HG02588 (cell line): Measurements from ENCODE around the gene TYW1.
"Not testable (repeated sequence)": the region's sequence is repeated elsewhere in the genome, so short reads cannot be mapped to it uniquely, and the experiment has no call there.

Experiments
- ATAC-seq: cut with Tn5 transposase; IDR thresholded peaks from one replicate; pipeline ENCODE4 v1.9.1; 2021; ENCODE audit warnings: mild to moderate bottlenecking, moderate library complexity; ENCODE audit not compliant: unreplicated experiment

TYW1 gene

DNA sequence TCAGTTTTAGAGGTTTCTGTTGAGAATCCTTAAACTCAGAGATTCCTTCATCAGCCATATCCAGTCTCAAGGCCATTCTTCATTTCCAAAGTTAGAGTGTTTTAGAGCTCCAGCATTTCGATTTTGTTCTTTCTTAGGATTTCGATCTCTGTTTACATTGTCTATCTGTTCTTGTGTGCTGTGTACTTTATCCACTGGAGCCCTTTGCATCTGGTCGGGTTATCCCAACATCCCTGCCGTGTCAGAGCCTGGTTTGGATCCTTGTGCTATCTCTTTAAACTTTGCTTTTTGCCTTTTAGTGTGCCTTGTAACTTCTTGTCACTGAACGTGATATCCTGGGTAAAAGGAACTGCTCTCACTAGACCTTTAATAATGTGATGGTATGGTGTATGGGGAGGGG, 131.6 kb downstream of the TYW1 start:
- not testable (repeated sequence) for ATAC-seq

DNA sequence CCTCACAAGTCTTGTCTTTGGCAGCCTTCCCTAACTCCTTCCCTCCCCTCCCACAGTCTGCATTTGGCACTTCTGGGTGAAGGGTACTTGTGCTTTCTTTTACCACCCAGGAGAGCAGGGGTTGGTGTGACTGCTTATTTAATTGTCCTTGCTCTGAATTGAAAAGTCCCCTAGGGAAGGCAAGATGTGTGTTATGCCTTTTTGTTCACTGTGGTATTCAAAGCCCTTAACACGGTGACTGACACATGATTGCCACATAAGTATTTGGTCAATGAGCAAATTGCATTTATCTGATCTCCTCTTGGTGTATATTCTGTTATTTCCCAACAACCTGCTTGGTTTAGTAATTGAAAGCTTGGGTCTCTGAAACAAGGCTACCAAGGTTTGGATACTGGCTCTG, 134.1 kb downstream of the TYW1 start:
- ATAC-seq = not testable (repeated sequence)

DNA sequence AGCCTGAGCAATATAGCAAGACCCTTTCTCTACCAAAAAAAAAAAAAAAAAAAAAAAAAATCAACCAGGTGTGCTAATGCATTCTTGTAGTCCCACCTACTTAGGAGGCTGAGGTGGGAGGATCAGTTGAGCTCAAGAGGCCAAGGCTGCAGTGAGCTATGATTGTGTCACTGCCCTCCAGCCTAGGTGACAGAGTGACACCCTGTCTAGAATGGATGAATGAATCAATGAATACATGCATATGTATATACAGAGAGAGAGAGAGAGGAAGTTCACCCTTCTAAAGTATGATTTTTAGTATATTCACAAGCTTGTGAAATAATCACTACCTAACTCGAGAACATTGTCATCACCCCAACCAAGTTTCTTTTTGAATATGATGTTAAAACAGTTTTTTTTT, 138.3 kb downstream of the TYW1 start:
- ATAC-seq = not testable (repeated sequence)

DNA sequence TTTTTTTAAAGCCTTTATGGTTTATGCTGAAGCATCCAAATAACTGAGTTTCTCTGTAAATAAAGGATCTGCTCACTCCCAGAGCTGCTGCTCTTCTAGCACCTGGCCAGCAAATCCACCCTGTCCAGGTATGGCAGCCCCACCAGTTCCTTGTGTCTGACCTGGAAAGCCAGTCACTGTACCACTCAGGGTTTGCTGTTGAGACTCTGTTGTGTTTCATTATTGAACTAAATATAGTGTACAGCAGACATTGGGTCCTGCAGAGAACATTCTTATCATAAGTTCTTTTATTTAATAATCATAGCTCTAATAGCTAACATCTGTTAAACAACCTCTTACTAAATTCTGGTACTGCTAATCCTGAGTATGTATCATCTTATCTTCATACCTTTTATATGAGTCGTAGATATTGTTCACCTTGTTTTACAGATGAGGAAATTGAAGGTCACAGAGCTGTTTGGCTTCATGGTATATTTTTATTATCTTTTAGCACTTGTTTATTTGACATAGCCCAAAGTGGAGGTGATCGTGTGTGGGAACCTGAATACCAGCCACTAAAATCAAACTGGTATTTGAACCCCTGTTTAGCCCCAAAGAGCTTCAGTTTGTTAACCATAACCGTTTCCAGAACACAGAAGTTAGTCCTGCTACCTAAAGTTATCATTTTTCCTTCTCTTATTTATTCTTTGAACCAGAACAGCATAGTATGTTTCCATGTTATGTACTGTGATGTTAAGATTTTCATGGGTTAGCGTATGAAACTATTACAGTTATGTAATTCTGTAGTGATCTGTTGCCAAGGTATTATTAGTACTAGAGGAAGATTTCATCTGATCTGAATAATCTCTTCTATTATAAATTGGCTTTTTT, 139.2 kb downstream of the TYW1 start:
- ATAC-seq = not testable (repeated sequence)

DNA sequence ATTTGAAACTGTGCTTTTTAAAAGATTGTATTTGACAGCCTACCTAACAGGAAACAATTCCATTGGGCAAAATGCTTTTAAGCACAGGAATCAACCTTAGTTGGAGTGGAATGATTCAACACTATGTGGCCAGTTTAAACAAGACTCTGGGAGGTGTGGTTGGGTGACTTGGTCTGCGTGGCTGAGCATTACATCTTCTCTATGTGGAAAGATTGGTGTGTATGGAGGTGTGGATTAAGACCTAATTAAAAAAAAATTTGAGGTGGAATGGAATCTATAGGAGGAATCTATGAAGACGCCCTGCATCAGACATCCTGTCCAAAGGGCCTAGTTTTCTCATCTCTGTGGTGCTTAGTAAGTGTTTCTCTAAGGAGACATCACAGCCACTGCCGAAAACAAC, 140.9 kb downstream of the TYW1 start:
- not testable (repeated sequence) for ATAC-seq

DNA sequence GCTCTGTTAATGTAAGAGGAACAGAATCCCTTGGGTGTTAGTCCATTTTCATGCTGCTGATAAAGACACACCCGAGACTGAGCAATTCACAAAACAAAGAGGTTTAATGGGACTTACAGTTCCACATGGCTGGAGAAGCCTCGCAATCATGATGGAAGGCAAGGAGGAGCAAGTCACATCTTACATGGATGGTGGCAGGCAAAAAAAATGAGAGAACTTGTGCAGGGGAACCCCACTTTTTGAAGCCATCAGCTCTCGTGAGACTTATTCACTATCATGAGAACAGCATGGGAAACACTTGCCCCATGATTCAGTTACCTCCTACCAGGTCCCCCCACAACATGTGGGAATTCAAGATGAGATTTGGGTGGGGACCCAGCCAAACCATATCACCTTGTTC, 143.2 kb downstream of the TYW1 start:
- ATAC-seq = not testable (repeated sequence)

DNA sequence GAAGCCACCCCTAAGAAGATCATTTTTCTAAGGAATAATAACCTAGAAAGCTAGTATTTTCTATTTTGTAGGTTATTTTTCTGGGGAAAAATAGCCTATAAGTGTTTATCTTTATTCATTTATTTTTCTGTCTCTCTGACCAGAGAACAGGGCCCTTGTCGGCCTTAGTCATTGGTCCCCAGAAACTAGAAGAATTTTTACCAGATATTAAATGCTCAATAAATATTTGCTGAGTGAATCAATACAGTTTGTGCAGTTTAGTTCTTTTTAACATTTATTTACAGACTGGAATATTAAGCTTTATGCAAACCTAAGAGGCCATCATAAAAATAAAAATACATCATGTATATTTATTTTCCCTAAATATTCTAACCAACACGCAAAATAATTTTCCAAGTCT, 144.4 kb downstream of the TYW1 start:
- not testable (repeated sequence) for ATAC-seq

DNA sequence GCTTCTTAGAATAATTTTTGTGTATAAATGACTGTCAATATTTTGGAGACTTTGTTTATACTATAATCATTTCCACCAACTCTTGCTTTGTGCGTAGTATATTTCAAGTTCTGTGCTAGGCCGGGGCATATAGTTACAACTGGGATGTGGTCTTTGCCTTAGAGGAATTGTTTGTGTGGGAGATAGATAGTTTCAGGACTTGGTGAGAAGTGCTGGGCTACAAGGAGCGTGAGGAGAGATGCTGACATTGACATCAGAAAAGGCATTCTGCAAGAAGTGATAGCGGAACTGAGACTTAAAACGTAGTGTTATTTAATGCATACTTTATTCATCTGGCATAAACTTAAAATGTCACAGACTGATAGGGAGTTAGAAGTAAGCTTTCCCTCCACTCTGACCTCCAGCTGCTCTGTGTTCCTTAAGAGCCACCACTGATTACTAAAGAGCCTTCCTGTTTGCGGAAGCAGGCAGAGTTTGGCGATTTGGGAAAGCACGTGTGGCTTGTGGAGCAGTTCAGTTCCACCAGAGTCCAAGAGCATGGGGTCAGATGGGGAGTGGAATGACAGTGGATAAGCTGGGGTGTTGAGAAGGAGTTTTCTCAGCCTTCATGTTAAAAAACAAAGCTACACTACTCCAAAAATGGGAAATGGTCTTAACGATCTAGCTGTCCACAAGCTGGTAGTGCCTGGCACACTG, 146.6 kb downstream of the TYW1 start:
- ATAC-seq = not testable (repeated sequence)

DNA sequence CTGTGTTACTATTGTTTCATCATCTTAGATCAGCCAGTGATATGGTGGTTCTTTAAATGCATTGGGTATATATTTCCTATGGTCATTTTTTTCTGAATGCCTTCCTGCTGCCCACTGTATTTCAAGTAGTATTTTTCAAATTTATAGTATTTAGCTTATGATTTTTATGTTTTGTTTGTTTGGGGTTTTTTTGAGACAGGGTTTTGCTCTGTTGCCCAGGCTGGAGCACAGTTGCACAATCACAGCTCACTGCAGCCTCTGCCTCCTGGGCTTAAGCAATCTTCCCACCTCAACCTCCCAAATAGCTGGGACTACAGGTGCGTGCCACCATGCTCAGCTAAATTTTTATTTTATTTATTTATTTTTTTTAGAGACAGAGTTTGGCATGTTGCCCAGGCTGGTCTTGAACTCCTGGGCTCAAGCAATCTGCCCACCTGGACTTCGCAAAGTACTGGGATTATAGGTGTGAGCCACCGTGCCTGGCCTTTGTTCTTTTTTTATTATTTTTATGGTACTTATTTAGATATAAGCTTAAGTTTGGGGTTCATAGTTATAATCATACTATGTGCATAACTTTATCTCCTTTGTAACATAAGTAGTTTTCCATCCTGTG, 149.1 kb downstream of the TYW1 start:
- ATAC-seq = not testable (repeated sequence)

DNA sequence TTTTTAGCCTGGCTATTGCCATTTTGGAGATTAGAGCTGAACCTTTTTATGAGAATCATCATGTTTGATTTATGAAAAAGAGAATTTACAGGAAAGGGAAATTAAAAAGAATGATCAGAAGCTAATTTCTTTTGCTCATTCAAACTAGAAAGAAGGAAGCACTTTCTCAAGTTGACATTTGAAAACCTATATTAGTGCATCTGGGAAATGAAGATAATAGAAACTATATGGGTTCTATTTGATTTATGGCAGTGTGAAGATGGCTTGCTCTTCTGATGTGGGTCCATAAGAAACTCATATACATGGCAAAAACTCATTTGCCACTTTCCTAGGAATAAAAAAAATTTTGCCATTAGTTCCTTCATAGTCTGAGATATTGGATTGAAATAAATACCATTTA, 152.5 kb downstream of the TYW1 start:
- ATAC-seq = not testable (repeated sequence)

DNA sequence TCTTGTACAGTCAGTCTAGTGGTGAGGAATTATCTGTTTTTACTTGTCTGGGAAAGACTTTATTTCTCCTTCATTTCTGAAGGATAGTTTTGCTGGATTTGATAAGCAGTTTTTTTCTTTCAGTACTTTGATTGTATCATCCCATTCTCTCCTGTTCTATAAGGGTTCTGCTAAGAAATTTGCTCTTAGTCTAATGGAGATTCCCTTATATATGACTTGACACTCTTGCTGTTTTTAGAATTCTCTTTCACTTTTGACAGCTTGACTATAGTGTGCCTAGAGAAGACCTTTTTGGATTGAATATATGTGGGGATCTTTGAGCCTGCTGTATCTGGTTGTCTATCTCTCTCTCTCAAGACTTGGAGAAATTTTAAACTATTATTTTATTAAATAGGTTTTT, 157.7 kb downstream of the TYW1 start:
- not testable (repeated sequence) for ATAC-seq

DNA sequence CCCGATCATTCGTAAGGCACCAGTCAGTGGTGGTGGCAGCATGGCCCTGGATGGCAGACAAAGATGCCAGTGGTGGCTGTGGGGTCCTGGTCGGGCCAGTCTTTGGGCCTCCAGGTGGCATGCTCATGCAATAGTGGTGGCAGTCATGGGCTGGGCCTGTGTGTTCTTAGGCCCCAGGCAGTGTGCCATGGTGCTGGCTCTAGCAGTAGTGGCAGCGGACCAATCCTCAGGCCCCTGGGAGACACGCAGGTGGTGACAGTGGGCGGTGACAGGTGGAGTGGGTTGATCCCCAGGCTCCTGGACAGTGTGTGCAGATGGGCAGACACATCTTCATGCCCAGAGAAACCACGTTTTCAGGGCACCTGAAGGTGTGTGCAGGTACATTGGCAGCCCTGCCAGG, 159.4 kb downstream of the TYW1 start:
- not testable (repeated sequence) for ATAC-seq

DNA sequence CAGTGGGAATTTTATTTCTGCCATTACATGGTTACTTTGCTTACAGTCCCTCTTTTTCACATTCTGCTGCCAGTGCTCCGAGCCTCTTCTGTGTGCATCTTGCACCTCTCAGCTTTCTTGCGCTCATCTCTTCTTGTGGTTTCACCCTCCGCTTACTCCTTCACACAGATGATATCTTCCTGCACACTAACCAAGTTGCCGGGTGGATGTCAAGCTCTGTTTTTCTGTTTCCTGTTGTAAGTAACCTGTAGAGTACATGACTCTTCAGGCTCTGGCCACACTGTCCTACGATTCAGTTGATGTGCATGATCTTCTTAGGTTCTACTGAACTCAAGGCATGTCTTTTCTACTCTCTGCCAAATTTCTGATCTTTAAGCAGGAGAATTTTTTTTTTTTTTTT, 166.7 kb downstream of the TYW1 start:
- ATAC-seq = not testable (repeated sequence)

DNA sequence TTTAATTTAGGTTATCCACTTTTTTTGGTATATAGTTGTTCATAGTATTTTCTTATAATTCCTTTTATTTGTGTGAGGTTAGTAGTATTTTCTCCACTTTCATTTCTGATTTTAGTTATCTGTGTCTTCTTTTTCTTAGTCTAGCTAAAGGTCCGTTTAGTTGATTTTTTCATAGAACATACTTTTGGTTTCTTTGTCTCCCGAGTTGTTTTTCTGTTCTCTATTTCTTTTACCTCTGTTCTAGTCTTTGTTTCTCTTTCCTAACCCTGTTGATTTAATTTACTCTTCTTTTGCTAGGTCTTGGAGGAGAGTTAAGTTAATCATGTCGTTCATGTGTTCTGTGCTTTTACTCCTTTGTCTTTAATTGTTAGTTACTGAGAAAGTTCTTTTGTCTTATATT, 174.5 kb downstream of the TYW1 start:
- ATAC-seq = not testable (repeated sequence)

DNA sequence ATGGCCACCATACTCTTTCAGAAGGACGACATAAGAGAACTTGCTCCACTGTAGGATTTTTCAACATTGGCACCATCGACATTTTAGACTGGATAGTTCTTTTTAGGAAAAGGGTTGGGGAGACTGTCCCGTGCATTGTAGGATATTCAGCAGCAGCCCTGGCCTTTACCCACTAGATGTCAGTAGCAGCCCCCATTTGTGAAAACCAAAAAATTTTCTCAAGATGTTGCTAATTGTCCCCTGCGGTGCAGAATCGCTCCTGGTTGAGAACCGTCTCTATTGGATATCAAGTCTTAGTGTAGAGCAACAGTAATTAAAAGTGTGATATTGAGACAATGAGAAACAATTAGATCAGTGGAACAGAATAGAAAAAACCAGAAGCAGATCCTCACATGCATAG, 180.1 kb downstream of the TYW1 start:
- not testable (repeated sequence) for ATAC-seq

DNA sequence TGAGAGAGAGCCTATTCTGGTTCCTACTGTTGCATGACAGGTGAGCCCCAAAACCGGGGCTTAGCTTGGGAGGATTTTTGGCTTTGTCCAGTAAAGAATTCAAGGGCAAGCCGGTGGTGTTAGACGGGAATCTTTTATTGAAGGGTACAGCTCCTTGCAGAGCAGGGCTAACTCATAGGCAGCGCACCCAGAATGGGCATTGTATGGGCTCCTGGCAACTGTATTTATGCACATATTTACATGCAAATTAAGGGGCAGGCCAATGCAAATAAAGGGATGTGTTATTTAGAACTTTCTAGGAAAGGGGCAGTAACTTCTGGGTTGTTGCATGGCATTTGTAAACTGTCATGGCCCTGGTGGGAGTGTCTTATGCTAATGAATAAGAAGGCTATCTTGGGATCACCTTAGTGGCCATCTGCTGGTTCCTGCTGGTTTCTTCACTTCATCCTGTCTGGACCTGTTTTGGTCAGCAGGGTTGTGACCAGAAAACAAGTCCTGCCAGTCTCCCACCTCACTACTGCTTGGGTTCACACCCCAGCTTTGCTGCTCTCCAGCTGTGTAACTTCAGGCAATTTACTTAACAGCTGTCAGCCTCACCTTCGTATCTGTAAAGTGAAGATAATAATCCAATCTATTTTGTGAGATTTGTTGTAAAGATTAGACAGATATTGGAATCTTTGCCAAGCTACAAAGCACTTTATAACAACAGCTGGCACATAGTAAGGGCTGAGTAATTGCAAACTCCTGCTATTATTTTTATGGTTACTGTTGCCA, 182.5 kb downstream of the TYW1 start:
- not testable (repeated sequence) for ATAC-seq

DNA sequence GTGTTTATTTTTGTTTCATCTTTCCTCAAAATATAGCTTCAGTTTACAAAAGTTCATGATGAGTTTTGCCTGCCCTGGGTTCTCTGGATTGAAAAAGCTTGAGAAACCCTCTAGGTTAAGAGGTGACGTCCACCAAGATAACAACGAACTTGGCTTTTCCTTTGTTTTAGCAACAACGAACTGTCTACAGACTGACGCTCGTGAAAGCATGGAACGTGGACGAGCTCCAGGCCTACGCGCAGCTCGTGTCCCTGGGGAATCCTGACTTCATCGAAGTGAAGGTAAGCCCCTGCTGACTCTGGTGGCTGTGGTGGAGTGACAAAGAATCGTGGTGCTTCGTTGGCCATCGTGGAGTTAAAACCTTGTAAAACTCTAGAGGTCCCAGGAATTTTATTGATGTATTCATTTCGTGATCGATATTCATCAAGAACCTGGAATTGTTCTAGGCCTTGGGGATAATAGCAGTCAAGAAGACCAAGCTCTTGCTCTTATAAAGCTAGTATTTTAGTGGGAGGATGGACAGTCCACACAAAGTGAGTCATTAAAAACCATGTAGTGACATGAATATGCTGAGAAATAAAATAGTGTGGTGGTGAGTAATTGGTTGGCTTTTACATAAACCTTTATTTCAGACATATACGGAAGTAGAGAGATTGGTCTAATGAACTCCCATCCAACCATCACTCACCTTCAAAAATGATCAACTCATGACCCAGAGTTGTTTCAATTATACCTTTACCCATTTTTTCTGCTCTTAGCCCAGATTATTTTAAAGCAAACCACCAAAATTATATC, 186.5 kb downstream of the TYW1 start:
- ATAC-seq = not testable (repeated sequence)

DNA sequence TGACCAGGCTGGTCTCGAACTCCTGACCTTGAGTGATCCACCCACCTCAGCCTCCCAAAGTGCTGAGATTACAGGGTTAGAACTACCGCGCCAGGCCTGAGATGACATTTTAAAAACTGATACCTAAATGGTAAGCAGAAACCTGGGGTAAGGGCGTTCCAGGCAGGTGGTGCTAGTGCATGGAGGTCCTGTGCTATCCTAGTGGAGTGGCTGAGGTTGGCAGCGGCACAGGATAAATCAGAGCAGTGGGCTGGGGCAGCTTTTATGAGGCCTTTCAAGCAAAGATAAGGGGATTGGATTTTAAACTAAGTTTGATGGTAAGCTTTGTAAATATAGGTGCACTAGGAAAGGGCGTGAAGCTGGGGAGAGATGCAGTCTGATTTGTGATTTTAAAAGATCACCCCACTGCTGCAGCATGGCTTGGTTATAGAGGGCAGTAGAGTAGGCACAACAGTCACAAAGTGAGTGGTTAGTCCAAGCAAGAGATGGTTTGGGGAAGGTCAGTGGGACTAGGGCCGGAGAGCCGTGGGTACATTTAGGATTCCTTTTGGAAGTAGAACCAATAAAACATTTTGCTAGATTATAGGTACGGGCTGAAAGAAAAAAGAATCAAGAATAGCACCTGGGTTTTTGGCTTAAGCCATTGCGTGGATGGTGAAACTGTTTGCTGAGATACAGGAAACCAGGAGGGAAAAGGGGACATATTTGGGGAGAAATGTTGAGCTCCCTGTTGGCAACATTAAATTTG, 188.5 kb downstream of the TYW1 start:
- ATAC-seq = not testable (repeated sequence)

DNA sequence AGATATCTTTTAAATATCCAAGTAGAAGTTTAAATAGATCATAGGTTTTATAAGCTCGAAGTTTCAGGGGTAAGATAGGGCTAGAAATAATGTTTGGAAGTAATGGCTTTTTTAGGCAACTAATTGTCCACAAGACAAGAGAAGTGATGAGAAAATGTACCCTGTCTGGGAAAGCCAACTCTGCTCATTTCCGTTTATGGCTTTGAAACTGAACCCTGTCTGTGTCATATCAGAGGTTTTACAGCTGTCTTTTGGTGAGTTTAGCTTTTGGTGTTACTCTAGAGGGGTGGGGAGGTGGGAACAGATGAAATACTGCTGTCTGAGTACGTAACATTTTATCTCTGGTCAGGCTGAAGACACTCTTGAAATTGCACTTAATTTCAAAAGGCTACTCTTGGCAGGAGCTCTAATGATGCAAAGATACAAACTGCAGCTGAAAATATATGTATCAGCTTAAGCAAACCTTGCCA, 189.1 kb downstream of the TYW1 start:
- not testable (repeated sequence) for ATAC-seq
